Keratinocyte (primary cell): ENCODE measurements around the gene PTRH1. TPM values are rescaled to one million over a fixed set of nuclear protein-coding genes. Genes with fewer than 3 reads are reported as not detected.

ENCODE experiments used
- DNase-seq: peaks from one replicate; pipeline ENCODE4 v3.0.0-alpha.2; 2011; ENCODE audit warnings: low read depth, missing footprints, low spot score
- FAIRE-seq: peaks from 2 replicates; lab custom pipeline; 2011; peaks lifted over from hg19 to GRCh38; lab: Jason Lieb, UNC
- H2AFZ ChIP-seq: 2 replicates; pipeline ENCODE4 v1.6.0; 2012; ENCODE audit warnings: low read length, control low read depth, inconsistent platforms; ENCODE audit not compliant: control insufficient read depth
- H3K27ac ChIP-seq: 2 replicates; pipeline ENCODE4 v1.5.1; 2011; ENCODE audit warnings: low read length; ENCODE audit not compliant: control insufficient read depth, insufficient read depth
- H3K27me3 ChIP-seq: 3 replicates; pipeline ENCODE4 v1.6.0; 2011; ENCODE audit warnings: low read length; ENCODE audit not compliant: control insufficient read depth, insufficient read depth; ENCODE audit errors: extremely low read depth
- H3K36me3 ChIP-seq, 2 experiments: 2 replicates in 1 of 2; 3 replicates in 1 of 2; pipeline ENCODE4 v1.5.1; 2011; ENCODE audit warnings: low read length in 2 of 2, mild to moderate bottlenecking in 1 of 2; ENCODE audit not compliant: control insufficient read depth in 2 of 2, insufficient read depth in 2 of 2; ENCODE audit errors: extremely low read depth in 1 of 2
- H3K4me1 ChIP-seq: 3 replicates; pipeline ENCODE4 v1.5.1; 2011; ENCODE audit warnings: low read length; ENCODE audit not compliant: control insufficient read depth, insufficient read depth; ENCODE audit errors: extremely low read depth
- H3K4me2 ChIP-seq: 3 replicates; pipeline ENCODE4 v1.6.0; 2011; ENCODE audit warnings: low read depth, low read length; ENCODE audit not compliant: control insufficient read depth, insufficient read depth; ENCODE audit errors: extremely low read depth
- H3K4me3 ChIP-seq, 3 experiments: fragments of 200-600 bp in 1 of 3; sonication (generic) in 1 of 3; 2 replicates in 2 of 3; 3 replicates in 1 of 3; pipeline ENCODE4 v1.5.1; 2011 to 2016; ENCODE audit warnings: low read length in 3 of 3, mild to moderate bottlenecking in 3 of 3, control low read depth in 2 of 3, inconsistent platforms in 1 of 3, low read depth in 1 of 3, mixed read lengths in 1 of 3, mixed run types in 1 of 3, moderate library complexity in 1 of 3; ENCODE audit not compliant: control insufficient read depth in 2 of 3, insufficient read depth in 2 of 3; ENCODE audit errors: extremely low read depth in 1 of 3
- H3K79me2 ChIP-seq: 2 replicates; pipeline ENCODE4 v1.6.0; 2012; ENCODE audit warnings: low read length; ENCODE audit not compliant: control insufficient read depth, insufficient read depth
- H3K9ac ChIP-seq: 3 replicates; pipeline ENCODE4 v1.6.0; 2011; ENCODE audit warnings: low read length; ENCODE audit not compliant: control insufficient read depth, insufficient read depth; ENCODE audit errors: extremely low read depth
- H3K9me1 ChIP-seq: 3 replicates; pipeline ENCODE4 v1.6.0; 2011; ENCODE audit warnings: low read length; ENCODE audit not compliant: control insufficient read depth, insufficient read depth; ENCODE audit errors: extremely low read depth
- H3K9me3 ChIP-seq: 2 replicates; pipeline ENCODE4 v1.5.1; 2012; ENCODE audit warnings: low read depth, low read length; ENCODE audit not compliant: control insufficient read depth
- H4K20me1 ChIP-seq: 3 replicates; pipeline ENCODE4 v1.6.0; 2011; ENCODE audit warnings: low read length; ENCODE audit not compliant: control insufficient read depth, insufficient read depth; ENCODE audit errors: extremely low read depth
- CTCF ChIP-seq, 3 experiments: IDR thresholded peaks in 1 of 3; conservative IDR thresholded peaks in 1 of 3; optimal IDR thresholded peaks in 1 of 3; 2 replicates in 2 of 3; 3 replicates in 1 of 3; pipeline versions ENCODE3 to v1.5.1; 2011; ENCODE audit warnings: low read length in 3 of 3, mild to moderate bottlenecking in 3 of 3, moderate library complexity in 2 of 3, control low read depth in 1 of 3, inconsistent platforms in 1 of 3; ENCODE audit not compliant: insufficient read depth in 2 of 3; ENCODE audit errors: extremely low read depth in 1 of 3
- EZH2 ChIP-seq: IDR thresholded peaks from one replicate; pipeline ENCODE4 v1.6.1; 2012; ENCODE audit warnings: inconsistent platforms, mild to moderate bottlenecking, low read length, moderate library complexity
- dilution Hi-C: fragments of 300-500 bp; cut with MboI; formaldehyde crosslinking; loops from one replicate; pipeline ENCODE4 v1.7.0; 2020; ENCODE audit warnings: low sequenced_read_pairs; ENCODE audit not compliant: extremely low pct_ligation_motif_present
- polyA plus RNA-seq, 5 experiments: library from polyadenylated mRNA; depleted of rRNA in 3 of 5; stranded (reverse) in 3 of 5; stranded (forward) in 1 of 5; unstranded in 1 of 5; fragments of >200 nt; gene quantifications; 1 replicate in 1 of 5; 2 replicates in 3 of 5; 3 replicates in 1 of 5; pipeline versions ENCODE4 v1.2.1 to v1.2.3, GENCODE V29; 2011 to 2012; ENCODE audit warnings: missing spikeins in 2 of 5, low read depth in 1 of 5, low replicate concordance in 1 of 5

The PTRH1 gene
- polyA plus RNA-seq, 1 donor (not counting 4 experiments of a cell fraction or from before 2014, with no cell fraction given), result 14.3 TPM

- no peak overlapping the region for H3K27ac ChIP-seq
- no peaks in the 10 kb centered on the region for H3K36me3 ChIP-seq
- DNase-seq, result no peak
- no peak overlapping the region for H3K4me3 ChIP-seq
- FAIRE-seq, result no peak
- H3K27me3 ChIP-seq, result no peaks in the 10 kb centered on the region
- peaks cover 4% of the 10 kb centered on the region for H3K4me1 ChIP-seq
- H3K9me3 ChIP-seq, result no peaks in the 10 kb centered on the region
- dilution Hi-C loops, result no loop called here
- H3K9me1 ChIP-seq, result no peaks in the 10 kb centered on the region
- H3K79me2 ChIP-seq, result no peaks in the 10 kb centered on the region
- TF ChIP-seq EZH2 (no peak), CTCF (optimal IDR thresholded peaks at IDR 0.05 in 1 of 3, IDR thresholded peaks at IDR 0.05 in 1 of 3, conservative IDR thresholded peaks at IDR 0.05 in 1 of 3; ENCODE audit: extremely low read depth in 1 of 3, insufficient read depth in 2 of 3, low read length in 3 of 3) (no peak)
- no peak overlapping the region for H3K4me2 ChIP-seq
- H2AFZ ChIP-seq, result no peak overlapping the region
- no peaks in the 10 kb centered on the region for H4K20me1 ChIP-seq
- H3K9ac ChIP-seq, result no peak overlapping the region
These were observed 12.0 kb downstream of the PTRH1 start for GRCh38 chr9:127703289-127703946.

- dilution Hi-C loops, result no loop called here
- FAIRE-seq (no peak), DNase-seq (no peak)
- H3K36me3 ChIP-seq, result no peaks in the 10 kb centered on the region
- no peak overlapping the region for H3K4me2 ChIP-seq
- no peak overlapping the region for H3K27ac ChIP-seq
- H2AFZ ChIP-seq, result no peak overlapping the region
- TF ChIP-seq EZH2, result no peak
- no peak for TF ChIP-seq CTCF (optimal IDR thresholded peaks at IDR 0.05 in 1 of 3, IDR thresholded peaks at IDR 0.05 in 1 of 3, conservative IDR thresholded peaks at IDR 0.05 in 1 of 3; ENCODE audit: extremely low read depth in 1 of 3, insufficient read depth in 2 of 3, low read length in 3 of 3)
- H3K4me1 ChIP-seq, result peaks cover 4% of the 10 kb centered on the region
- H3K79me2 ChIP-seq, result no peaks in the 10 kb centered on the region
- no peak overlapping the region for H3K9ac ChIP-seq
- no peaks in the 10 kb centered on the region for H4K20me1 ChIP-seq
- H3K9me1 ChIP-seq, result no peaks in the 10 kb centered on the region
- no peak overlapping the region for H3K4me3 ChIP-seq
- no peaks in the 10 kb centered on the region for H3K27me3 ChIP-seq
- H3K9me3 ChIP-seq, result no peaks in the 10 kb centered on the region
These were observed 14.7 kb downstream of the PTRH1 start for GRCh38 chr9:127700594-127701255.
